EH (cell line): ENCODE data around the gene FGF18.

Experiments
- DNase-seq: peaks from one replicate; pipeline ENCODE4 v3.0.0-alpha.2; 2015; ENCODE audit warnings: low read depth

The FGF18 gene

GRCh38 chr5:171422902-171423663 is 3.6 kb downstream of the FGF18 start:
- DNase-seq: no peak

GRCh38 chr5:171424726-171425125 is 5.3 kb downstream of the FGF18 start:
- DNase-seq: no peak

- DNase-seq: no peak
These were observed 6.3 kb downstream of the FGF18 start for GRCh38 chr5:171425596-171426244.

- DNase-seq: no peak
These were observed 6.8 kb downstream of the FGF18 start for GRCh38 chr5:171426266-171426665.

GRCh38 chr5:171426680-171427079 is 7.2 kb downstream of the FGF18 start:
- DNase-seq: no peak

- DNase-seq: no peak
These were observed 8.1 kb downstream of the FGF18 start for GRCh38 chr5:171427318-171428167.

GRCh38 chr5:171428168-171428696 is 8.8 kb downstream of the FGF18 start:
- no peak for DNase-seq

- no peak for DNase-seq
These were observed 9.5 kb downstream of the FGF18 start for GRCh38 chr5:171428809-171429542.

GRCh38 chr5:171429543-171429910 is 10.1 kb downstream of the FGF18 start:
- DNase-seq: no peak

- DNase-seq: no peak
These were observed 11.9 kb downstream of the FGF18 start for GRCh38 chr5:171431251-171431777.

- DNase-seq: no peak
These were observed 12.6 kb downstream of the FGF18 start for GRCh38 chr5:171432076-171432475.

- DNase-seq: no peak
These were observed 13.3 kb downstream of the FGF18 start for GRCh38 chr5:171432583-171433351.

GRCh38 chr5:171433352-171433698 is 13.9 kb downstream of the FGF18 start:
- no peak for DNase-seq

- DNase-seq: no peak
These were observed 14.7 kb downstream of the FGF18 start for GRCh38 chr5:171433982-171434676.

- DNase-seq: no peak
These were observed 15.4 kb downstream of the FGF18 start for GRCh38 chr5:171434874-171435273.

- no peak for DNase-seq
These were observed 16.5 kb downstream of the FGF18 start for GRCh38 chr5:171435908-171436307.

GRCh38 chr5:171436804-171437285 is 17.4 kb downstream of the FGF18 start:
- no peak for DNase-seq

- no peak for DNase-seq
These were observed 17.9 kb downstream of the FGF18 start for GRCh38 chr5:171437286-171437821.

- DNase-seq: no peak
These were observed 19.3 kb downstream of the FGF18 start for GRCh38 chr5:171438738-171439137.

GRCh38 chr5:171441246-171441791 is 21.9 kb downstream of the FGF18 start:
- DNase-seq: no peak
